ENCODE data around the gene F2RL1.
"Not testable (repeated sequence)": the region's sequence is repeated elsewhere in the genome, so short reads cannot be mapped to it uniquely, and the experiment has no call there.

DNA sequence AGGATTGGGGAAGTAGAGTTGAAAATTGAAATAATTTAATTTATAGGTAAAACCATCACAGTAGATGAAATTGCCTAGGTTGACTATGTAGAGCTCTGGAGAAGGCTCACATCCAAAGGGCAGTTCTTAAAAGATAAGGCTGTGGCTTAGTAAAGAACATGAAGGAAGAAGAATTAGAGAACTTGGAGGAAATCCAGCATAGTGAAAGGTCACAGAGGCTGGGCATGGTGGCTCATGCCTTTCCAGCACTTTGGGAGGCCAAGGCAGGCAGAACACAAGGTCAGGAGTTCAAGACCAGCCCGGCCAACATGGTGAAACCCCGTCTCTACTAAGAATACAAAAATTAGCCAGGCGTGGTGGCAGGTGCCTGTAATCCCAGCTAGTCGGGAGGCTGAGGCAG is 38.0 kb downstream of the F2RL1 start:
- TF ChIP-seq, protein P1, sequence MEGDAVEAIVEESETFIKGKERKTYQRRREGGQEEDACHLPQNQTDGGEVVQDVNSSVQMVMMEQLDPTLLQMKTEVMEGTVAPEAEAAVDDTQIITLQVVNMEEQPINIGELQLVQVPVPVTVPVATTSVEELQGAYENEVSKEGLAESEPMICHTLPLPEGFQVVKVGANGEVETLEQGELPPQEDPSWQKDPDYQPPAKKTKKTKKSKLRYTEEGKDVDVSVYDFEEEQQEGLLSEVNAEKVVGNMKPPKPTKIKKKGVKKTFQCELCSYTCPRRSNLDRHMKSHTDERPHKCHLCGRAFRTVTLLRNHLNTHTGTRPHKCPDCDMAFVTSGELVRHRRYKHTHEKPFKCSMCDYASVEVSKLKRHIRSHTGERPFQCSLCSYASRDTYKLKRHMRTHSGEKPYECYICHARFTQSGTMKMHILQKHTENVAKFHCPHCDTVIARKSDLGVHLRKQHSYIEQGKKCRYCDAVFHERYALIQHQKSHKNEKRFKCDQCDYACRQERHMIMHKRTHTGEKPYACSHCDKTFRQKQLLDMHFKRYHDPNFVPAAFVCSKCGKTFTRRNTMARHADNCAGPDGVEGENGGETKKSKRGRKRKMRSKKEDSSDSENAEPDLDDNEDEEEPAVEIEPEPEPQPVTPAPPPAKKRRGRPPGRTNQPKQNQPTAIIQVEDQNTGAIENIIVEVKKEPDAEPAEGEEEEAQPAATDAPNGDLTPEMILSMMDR (IDR thresholded peaks at IDR 0.05): not testable (repeated sequence)
- not testable (repeated sequence) for TF ChIP-seq POLR2AphosphoS5 (IDR thresholded peaks at IDR 0.05)

All from prostate gland (tissue), 2 donors.